HepG2 (cell line): Measurements from ENCODE around the gene GPR149. TPM values are rescaled to one million over a fixed set of nuclear protein-coding genes. Genes with fewer than 3 reads are reported as not detected.

Experiments used
- ELF4 ChIP-seq: sonication (generic); formaldehyde crosslinking; IDR thresholded peaks from 2 replicates; pipeline ENCODE4 v1.5.0; 2020; ENCODE audit warnings: missing genetic modification reagents, mild to moderate bottlenecking, moderate library complexity, borderline replicate concordance
- FOXJ3 ChIP-seq: sonication (generic); formaldehyde crosslinking; IDR thresholded peaks from 2 replicates; pipeline ENCODE4 v1.4.0; 2020; ENCODE audit warnings: missing genetic modification reagents, mild to moderate bottlenecking, borderline replicate concordance
- NFATC3 ChIP-seq: sonication (generic); formaldehyde crosslinking; IDR thresholded peaks from 2 replicates; pipeline ENCODE4 v1.5.1; 2020; ENCODE audit warnings: mild to moderate bottlenecking, missing genetic modification reagents
- PITX1 ChIP-seq: sonication (generic); formaldehyde crosslinking; IDR thresholded peaks from 2 replicates; pipeline ENCODE4 v1.5.1; 2020; ENCODE audit warnings: mild to moderate bottlenecking, missing genetic modification reagents
- PRMT3 ChIP-seq: sonication (generic); formaldehyde crosslinking; IDR thresholded peaks from 2 replicates; pipeline ENCODE4 v1.8.1; 2022; ENCODE audit warnings: low read depth, mild to moderate bottlenecking, moderate library complexity, missing genetic modification reagents, borderline replicate concordance
- SMAD9 ChIP-seq: sonication (generic); formaldehyde crosslinking; IDR thresholded peaks from 2 replicates; pipeline ENCODE4 v1.5.1; 2020; ENCODE audit warnings: mild to moderate bottlenecking, missing genetic modification reagents
- SOX6 ChIP-seq, 2 experiments: fragments of 450-650 bp in 1 of 2; sonication (generic) in 1 of 2; formaldehyde crosslinking in 1 of 2; IDR thresholded peaks; 2 replicates each; pipeline versions ENCODE4 v1.4.0 to v1.6.1; 2017 to 2020; ENCODE audit warnings: antibody characterized with exemption in 1 of 2, mild to moderate bottlenecking in 1 of 2, missing genetic modification reagents in 1 of 2
- SSRP1 ChIP-seq: IDR thresholded peaks from 2 replicates; pipeline ENCODE4 v1.6.1; 2016; ENCODE audit warnings: control low read depth
- TCF12 ChIP-seq, 2 experiments: fragments of 450-650 bp in 1 of 2; sonication (generic) in 1 of 2; formaldehyde crosslinking in 1 of 2; IDR thresholded peaks; 2 replicates each; pipeline versions ENCODE4 v1.6.1 to v1.8.0; 2017 to 2022; ENCODE audit warnings: antibody characterized with exemption in 1 of 2, mild to moderate bottlenecking in 1 of 2, missing genetic modification reagents in 1 of 2, moderate library complexity in 1 of 2
- THAP11 ChIP-seq: IDR thresholded peaks from 2 replicates; pipeline ENCODE4 v1.6.1; 2016; ENCODE audit warnings: missing biosample characterization, missing genetic modification reagents
- YEATS4 ChIP-seq: sonication (generic); formaldehyde crosslinking; IDR thresholded peaks from 2 replicates; pipeline ENCODE4 v1.4.0; 2020; ENCODE audit warnings: missing genetic modification reagents, borderline replicate concordance
- ZFP37 ChIP-seq: sonication (generic); formaldehyde crosslinking; IDR thresholded peaks from 2 replicates; pipeline ENCODE4 v1.4.0; 2020; ENCODE audit warnings: missing genetic modification reagents, borderline replicate concordance
- ZNF260 ChIP-seq: sonication (generic); formaldehyde crosslinking; IDR thresholded peaks from 2 replicates; pipeline ENCODE4 v1.4.0; 2020; ENCODE audit warnings: missing genetic modification reagents, low read depth, mild to moderate bottlenecking, borderline replicate concordance
- ZNF282 ChIP-seq: fragments of 450-650 bp; IDR thresholded peaks from 2 replicates; pipeline ENCODE4 v1.6.1; 2018; ENCODE audit not compliant: partially characterized antibody
- ZNF296 ChIP-seq: sonication (generic); formaldehyde crosslinking; conservative IDR thresholded peaks from 2 replicates; pipeline ENCODE4 v1.5.0; 2020; ENCODE audit warnings: mild to moderate bottlenecking, missing genetic modification reagents
- ZNF777 ChIP-seq: sonication (generic); formaldehyde crosslinking; IDR thresholded peaks from 2 replicates; pipeline ENCODE4 v1.4.0; 2020; ENCODE audit warnings: missing genetic modification reagents
- polyA plus RNA-seq, 8 experiments: library from polyadenylated mRNA; depleted of rRNA in 3 of 8; stranded (reverse) in 7 of 8; unstranded in 1 of 8; fragments of >200 nt; fragmentation: Illumina TruSeq in 4 of 8; extraction: Trizol in 4 of 8; gene quantifications; 2 replicates each; pipeline versions ENCODE4 v1.2.1 to v1.2.3, GENCODE V29; 2011 to 2016; ENCODE audit warnings: low read depth in 4 of 8, missing spikeins in 1 of 8, mixed read lengths in 1 of 8; ENCODE audit not compliant: insufficient read depth in 1 of 8
- total RNA-seq, 5 experiments: library from RNA; depleted of rRNA; stranded (reverse); fragments of >200 nt; fragmentation: Illumina TruSeq; extraction: Trizol; gene quantifications; 2 replicates each; pipeline ENCODE4 v1.2.3, GENCODE V29; 2016; ENCODE audit warnings: low read depth in 1 of 5
- TF ChIP-seq, protein P1 (sequence below): sonication (generic); formaldehyde crosslinking; IDR thresholded peaks from 2 replicates; pipeline ENCODE4 v1.5.0; 2020; ENCODE audit warnings: mild to moderate bottlenecking, missing genetic modification reagents, borderline replicate concordance
- TF ChIP-seq, protein P2 (sequence below): sonication (generic); formaldehyde crosslinking; IDR thresholded peaks from 2 replicates; pipeline ENCODE4 v1.9.0; 2021; ENCODE audit warnings: missing genetic modification reagents, mild to moderate bottlenecking, borderline replicate concordance
- TF ChIP-seq, protein P3 (sequence below): IDR thresholded peaks from 2 replicates; pipeline ENCODE4 v1.6.1; 2016; ENCODE audit warnings: missing compliant biosample characterization, missing genetic modification reagents, borderline replicate concordance
- TF ChIP-seq, protein P4 (sequence below): sonication (generic); formaldehyde crosslinking; IDR thresholded peaks from 2 replicates; pipeline ENCODE4 v1.4.0; 2020; ENCODE audit warnings: missing genetic modification reagents

The GPR149 gene
- total and polyA plus RNA-seq, 2 of the 13 experiments (the other 11 are each of a cell fraction or from before 2014, with no cell fraction given): not detected

DNA sequence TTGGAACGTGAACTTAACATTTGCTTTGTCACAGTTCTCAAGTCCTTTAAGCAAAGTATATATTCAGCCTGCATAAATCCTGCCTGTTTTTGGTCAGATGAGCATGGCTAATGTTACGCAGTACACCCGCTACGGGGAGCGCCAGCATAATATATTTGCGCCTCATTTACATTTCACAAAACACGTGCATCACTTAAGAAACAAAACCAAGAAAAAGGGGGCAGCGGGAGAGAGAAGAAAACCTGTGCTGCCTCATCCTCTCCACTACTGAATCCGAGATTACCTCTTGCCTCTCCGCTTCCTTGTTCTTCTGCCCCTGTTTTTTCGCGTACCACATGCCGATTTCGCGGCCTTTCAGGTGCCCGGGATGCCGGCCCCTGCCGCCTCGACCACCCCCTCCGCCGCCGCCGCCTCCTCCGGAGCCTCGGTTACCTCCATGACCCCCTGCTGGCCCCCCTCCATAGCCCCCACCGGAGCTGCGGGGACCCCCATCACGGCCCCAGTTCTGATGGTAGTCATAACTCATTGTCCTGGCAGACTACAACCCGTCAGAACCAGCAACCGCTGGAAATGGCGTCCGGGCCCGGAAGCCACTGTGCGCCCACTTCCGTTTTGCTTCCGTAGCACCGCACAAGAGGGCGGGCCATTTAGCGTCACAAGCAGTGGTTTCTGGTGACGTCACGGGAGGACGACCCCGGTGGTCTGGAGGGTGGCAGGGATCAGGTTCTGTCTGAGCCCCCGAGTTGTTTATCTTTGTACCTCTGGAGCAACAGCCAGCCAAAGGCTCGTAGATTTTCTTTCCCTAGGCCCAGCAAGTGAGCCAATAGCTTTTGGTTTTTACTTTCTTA lies 105.9 kb downstream of the GPR149 start, which contains the start of gene DHX36 (continued):
- TF ChIP-seq, protein P1, sequence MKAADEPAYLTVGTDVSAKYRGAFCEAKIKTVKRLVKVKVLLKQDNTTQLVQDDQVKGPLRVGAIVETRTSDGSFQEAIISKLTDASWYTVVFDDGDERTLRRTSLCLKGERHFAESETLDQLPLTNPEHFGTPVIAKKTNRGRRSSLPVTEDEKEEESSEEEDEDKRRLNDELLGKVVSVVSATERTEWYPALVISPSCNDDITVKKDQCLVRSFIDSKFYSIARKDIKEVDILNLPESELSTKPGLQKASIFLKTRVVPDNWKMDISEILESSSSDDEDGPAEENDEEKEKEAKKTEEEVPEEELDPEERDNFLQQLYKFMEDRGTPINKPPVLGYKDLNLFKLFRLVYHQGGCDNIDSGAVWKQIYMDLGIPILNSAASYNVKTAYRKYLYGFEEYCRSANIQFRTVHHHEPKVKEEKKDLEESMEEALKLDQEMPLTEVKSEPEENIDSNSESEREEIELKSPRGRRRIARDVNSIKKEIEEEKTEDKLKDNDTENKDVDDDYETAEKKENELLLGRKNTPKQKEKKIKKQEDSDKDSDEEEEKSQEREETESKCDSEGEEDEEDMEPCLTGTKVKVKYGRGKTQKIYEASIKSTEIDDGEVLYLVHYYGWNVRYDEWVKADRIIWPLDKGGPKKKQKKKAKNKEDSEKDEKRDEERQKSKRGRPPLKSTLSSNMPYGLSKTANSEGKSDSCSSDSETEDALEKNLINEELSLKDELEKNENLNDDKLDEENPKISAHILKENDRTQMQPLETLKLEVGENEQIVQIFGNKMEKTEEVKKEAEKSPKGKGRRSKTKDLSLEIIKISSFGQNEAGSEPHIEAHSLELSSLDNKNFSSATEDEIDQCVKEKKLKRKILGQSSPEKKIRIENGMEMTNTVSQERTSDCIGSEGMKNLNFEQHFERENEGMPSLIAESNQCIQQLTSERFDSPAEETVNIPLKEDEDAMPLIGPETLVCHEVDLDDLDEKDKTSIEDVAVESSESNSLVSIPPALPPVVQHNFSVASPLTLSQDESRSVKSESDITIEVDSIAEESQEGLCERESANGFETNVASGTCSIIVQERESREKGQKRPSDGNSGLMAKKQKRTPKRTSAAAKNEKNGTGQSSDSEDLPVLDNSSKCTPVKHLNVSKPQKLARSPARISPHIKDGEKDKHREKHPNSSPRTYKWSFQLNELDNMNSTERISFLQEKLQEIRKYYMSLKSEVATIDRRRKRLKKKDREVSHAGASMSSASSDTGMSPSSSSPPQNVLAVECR: peak; percentile 89
- TF ChIP-seq ZNF282 (no peak), THAP11 (peak; percentile 89), SOX6 (IDR thresholded peaks at IDR 0.05) (no peak), SOX6 (CRISPR knock-in tag; IDR thresholded peaks at IDR 0.05) (peak; percentile 54; the same call in 1 of the 2 replicates), ZNF260 (CRISPR knock-in tag) (no peak), TCF12 (IDR thresholded peaks at IDR 0.05) (no peak), TCF12 (CRISPR knock-in tag; IDR thresholded peaks at IDR 0.05) (no peak), ELF4 (peak; percentile 60; the same call in 1 of the 2 replicates), ZFP37 (CRISPR knock-in tag) (no peak), ZNF777 (CRISPR knock-in tag) (no peak), NFATC3 (no peak), FOXJ3 (CRISPR knock-in tag) (no peak), SSRP1 (CRISPR knock-in tag) (no peak), PITX1 (CRISPR knock-in tag) (no peak), ZNF296 (CRISPR knock-in tag) (no peak), PRMT3 (CRISPR knock-in tag) (no peak), SMAD9 (CRISPR knock-in tag) (no peak), YEATS4 (peak; percentile 50)
- TF ChIP-seq, protein P2, sequence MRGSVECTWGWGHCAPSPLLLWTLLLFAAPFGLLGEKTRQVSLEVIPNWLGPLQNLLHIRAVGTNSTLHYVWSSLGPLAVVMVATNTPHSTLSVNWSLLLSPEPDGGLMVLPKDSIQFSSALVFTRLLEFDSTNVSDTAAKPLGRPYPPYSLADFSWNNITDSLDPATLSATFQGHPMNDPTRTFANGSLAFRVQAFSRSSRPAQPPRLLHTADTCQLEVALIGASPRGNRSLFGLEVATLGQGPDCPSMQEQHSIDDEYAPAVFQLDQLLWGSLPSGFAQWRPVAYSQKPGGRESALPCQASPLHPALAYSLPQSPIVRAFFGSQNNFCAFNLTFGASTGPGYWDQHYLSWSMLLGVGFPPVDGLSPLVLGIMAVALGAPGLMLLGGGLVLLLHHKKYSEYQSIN (CRISPR knock-in tag): no peak
- TF ChIP-seq, protein P3, sequence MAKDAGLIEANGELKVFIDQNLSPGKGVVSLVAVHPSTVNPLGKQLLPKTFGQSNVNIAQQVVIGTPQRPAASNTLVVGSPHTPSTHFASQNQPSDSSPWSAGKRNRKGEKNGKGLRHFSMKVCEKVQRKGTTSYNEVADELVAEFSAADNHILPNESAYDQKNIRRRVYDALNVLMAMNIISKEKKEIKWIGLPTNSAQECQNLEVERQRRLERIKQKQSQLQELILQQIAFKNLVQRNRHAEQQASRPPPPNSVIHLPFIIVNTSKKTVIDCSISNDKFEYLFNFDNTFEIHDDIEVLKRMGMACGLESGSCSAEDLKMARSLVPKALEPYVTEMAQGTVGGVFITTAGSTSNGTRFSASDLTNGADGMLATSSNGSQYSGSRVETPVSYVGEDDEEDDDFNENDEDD (CRISPR knock-in tag): no peak
- TF ChIP-seq, protein P4, sequence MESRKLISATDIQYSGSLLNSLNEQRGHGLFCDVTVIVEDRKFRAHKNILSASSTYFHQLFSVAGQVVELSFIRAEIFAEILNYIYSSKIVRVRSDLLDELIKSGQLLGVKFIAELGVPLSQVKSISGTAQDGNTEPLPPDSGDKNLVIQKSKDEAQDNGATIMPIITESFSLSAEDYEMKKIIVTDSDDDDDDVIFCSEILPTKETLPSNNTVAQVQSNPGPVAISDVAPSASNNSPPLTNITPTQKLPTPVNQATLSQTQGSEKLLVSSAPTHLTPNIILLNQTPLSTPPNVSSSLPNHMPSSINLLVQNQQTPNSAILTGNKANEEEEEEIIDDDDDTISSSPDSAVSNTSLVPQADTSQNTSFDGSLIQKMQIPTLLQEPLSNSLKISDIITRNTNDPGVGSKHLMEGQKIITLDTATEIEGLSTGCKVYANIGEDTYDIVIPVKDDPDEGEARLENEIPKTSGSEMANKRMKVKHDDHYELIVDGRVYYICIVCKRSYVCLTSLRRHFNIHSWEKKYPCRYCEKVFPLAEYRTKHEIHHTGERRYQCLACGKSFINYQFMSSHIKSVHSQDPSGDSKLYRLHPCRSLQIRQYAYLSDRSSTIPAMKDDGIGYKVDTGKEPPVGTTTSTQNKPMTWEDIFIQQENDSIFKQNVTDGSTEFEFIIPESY: no peak
